Thymus (tissue), 11 donors: ENCODE data around the gene SOX10. TPM values are rescaled to one million over a fixed set of nuclear protein-coding genes. Genes with fewer than 3 reads are reported as not detected.

Experiments used
- DNase-seq, 9 donors: peaks; one replicate each; pipeline ENCODE4 v3.0.0-alpha.2; 2013; ENCODE audit warnings: low spot score in 9 of 9, low read depth in 6 of 9, missing footprints in 1 of 9
- H3K27ac ChIP-seq, 2 donors: one replicate each; pipeline ENCODE4 v1.5.1; 2013; ENCODE audit warnings: control low read depth in 1 of 2, low read depth in 1 of 2, low read length in 1 of 2, mild to moderate bottlenecking in 1 of 2, moderate library complexity in 1 of 2
- H3K27me3 ChIP-seq, 2 donors: one replicate each; pipeline ENCODE4 v1.5.1; 2013; ENCODE audit warnings: low read length in 1 of 2; ENCODE audit not compliant: control insufficient read depth in 2 of 2, insufficient read depth in 1 of 2
- H3K36me3 ChIP-seq, 2 donors: one replicate each; pipeline ENCODE4 v1.5.1; 2013; ENCODE audit warnings: low read length in 1 of 2, mild to moderate bottlenecking in 1 of 2, moderate library complexity in 1 of 2; ENCODE audit not compliant: control insufficient read depth in 2 of 2, insufficient read depth in 2 of 2
- H3K4me1 ChIP-seq, 2 donors: one replicate each; pipeline ENCODE4 v1.5.1; 2013; ENCODE audit warnings: low read length in 2 of 2; ENCODE audit not compliant: control insufficient read depth in 2 of 2, insufficient read depth in 2 of 2
- H3K4me3 ChIP-seq, 2 donors: one replicate each; pipeline ENCODE4 v1.5.1; 2013; ENCODE audit warnings: low read length in 2 of 2, control low read depth in 1 of 2, mild to moderate bottlenecking in 1 of 2
- H3K9me3 ChIP-seq, 2 donors: one replicate each; pipeline ENCODE4 v1.5.1; 2013; ENCODE audit warnings: low read length in 1 of 2, mild to moderate bottlenecking in 1 of 2; ENCODE audit not compliant: control insufficient read depth in 2 of 2, insufficient read depth in 1 of 2
- WGBS: extraction: QIAGEN DNeasy Blood & Tissue Kit; methylation state at CpG from one replicate; pipeline ENCODE4 v1.1.7; 2013; 5-methylcytosine and 5-hydroxymethylcytosine counted together
- polyA plus RNA-seq: library from polyadenylated mRNA; stranded (reverse); fragments of 200-250 nt; gene quantifications from one replicate; pipeline ENCODE4 v1.2.3, GENCODE V29; 2013
- total RNA-seq: library from RNA; stranded (reverse); fragments of 120-200 nt; gene quantifications from one replicate; pipeline ENCODE4 v1.2.4, GENCODE V29; 2013
- donor health status: healthy.

Gene SOX10
- total and polyA plus RNA-seq, 2 donors = under 0.01 to 0.43 TPM

DNA sequence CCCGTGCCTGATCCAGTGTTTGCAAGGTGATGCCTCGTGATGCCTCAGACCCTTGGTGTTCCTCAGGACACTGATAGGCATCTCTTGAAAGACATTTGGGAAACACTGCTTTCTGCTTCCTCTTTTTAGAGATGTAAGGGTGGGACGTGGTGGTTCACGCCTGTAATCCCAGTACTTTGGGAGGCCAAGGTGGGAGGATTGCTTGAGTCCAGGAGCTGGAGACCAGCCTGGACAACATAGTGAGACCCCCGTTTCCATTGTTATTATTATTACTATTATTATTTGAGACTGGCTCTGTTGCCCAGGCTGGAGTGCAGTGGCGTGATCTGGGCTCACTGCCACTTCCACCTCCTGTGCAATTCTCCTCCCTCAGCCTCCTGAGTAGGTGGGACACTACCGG, 6.5 kb upstream of the SOX10 start:
- H3K27ac ChIP-seq = no peak overlapping the region
- H3K9me3 ChIP-seq = no peaks in the 10 kb centered on the region
- no peaks in the 10 kb centered on the region for H3K27me3 ChIP-seq
- H3K36me3 ChIP-seq = peaks cover 0 to 4% of the 10 kb centered on the region in 2 donors
- no peak overlapping the region for H3K4me3 ChIP-seq
- 96% methylated on average over 7 of the region's 7 CpGs for WGBS
- H3K4me1 ChIP-seq = peaks cover 0 to 9% of the 10 kb centered on the region in 2 donors
- no peak for DNase-seq

DNA sequence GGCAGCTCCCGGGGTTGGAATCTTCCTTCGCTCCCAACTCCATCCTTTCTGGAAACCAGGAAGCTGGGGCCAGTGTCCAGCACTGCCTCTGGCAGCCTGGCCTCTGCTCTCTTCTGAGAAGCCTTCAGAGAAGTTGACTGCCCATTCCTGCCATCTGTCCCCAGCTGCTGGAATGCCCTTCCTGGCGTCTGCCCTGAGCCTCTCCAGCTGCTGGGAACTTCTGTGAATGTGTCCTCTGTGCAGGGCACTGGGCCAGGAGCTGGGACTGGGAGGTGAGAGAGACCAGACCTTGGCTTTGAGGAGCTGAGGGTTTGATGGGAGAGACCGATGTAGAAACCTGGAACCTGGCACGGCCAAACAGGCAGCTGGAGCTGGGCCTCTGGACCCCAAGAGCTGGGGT, 5.9 kb upstream of the SOX10 start:
- H3K9me3 ChIP-seq = no peaks in the 10 kb centered on the region
- peaks cover 0 to 4% of the 10 kb centered on the region in 2 donors for H3K36me3 ChIP-seq
- DNase-seq = no peak
- no peak overlapping the region for H3K4me3 ChIP-seq
- no peaks in the 10 kb centered on the region for H3K27me3 ChIP-seq
- 95% methylated on average over 5 of the region's 5 CpGs for WGBS
- peaks cover 0 to 9% of the 10 kb centered on the region in 2 donors for H3K4me1 ChIP-seq
- H3K27ac ChIP-seq = no peak overlapping the region

DNA sequence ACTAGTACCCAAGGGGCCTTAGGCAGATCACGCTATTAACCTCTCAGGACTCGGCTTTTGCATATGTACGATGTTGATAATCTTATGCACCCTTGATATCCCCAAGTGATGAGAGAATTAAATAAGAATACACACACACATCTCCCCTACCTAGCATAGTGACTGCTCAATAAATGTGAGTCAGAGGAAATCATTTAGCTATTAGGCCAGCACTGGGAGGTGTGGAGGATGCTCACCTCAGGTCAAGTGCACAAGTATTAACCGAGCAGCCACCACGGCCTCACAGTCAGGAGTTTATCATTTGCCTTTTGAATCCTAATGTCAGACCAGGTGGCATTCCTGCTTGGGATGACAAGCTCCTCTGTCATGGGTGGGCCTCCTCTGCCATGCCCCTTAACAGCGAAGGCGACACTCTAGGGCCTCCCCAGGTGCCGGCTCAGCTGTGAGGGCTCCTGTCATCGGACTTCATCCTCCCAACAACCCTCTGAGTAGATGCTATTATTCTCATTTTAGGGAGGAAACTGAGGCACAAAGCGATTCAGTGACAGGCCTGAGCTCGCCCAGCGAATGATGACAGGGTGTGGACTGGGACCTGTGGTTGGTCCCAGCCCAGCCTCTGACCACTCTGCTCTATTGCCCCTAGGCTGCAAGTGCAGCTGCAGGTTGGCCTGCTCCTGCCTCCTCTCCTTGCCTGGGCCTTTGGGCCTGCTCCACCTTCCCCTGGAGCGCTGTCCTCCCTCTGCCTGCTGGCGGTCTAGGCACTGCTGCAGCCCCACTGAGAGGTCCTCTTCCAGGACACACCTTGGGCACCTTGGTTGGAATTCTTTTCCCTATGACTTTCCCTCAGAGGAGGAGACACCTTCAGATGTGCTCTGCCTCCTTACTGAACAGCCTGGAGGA, 5.0 kb upstream of the SOX10 start:
- peaks cover 0 to 2% of the 10 kb centered on the region in 2 donors for H3K27me3 ChIP-seq
- 92% methylated on average over 14 of the region's 14 CpGs for WGBS
- H3K4me3 ChIP-seq = no peak overlapping the region
- H3K9me3 ChIP-seq = no peaks in the 10 kb centered on the region
- peaks cover 0 to 6% of the 10 kb centered on the region in 2 donors for H3K4me1 ChIP-seq
- H3K27ac ChIP-seq = no peak overlapping the region
- DNase-seq = no peak
- peaks cover 0 to 4% of the 10 kb centered on the region in 2 donors for H3K36me3 ChIP-seq

DNA sequence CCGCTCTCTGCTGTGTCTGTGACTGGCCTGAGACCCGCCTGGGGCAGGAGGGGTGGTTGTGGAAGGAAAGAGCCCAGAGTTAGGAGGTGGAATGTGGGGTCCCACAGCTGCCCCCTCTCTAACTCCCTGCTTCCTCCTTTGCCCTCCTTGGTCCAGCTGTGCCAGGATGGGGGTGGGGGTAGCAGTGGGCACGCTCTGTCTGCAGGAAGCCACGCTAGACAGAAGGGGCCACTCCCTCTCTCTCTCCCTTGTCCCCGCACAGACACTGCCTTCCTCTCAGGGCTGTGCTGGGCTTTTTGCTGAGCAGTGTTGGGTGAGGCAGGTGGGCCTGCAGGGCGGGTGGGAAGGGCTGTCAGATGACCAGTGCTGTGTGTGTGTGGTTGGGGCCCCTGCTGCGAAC, 2.0 kb upstream of the SOX10 start:
- Histone ChIP-seq H3K9me3 (peaks cover 0 to 5% of the 10 kb centered on the region in 2 donors), H3K27ac (no peak overlapping the region), H3K36me3 (peaks cover 0 to 4% of the 10 kb centered on the region in 2 donors), H3K4me3 (no peak overlapping the region), H3K4me1 (peaks cover 0 to 4% of the 10 kb centered on the region in 2 donors), H3K27me3 (peaks cover 0 to 25% of the 10 kb centered on the region in 2 donors)
- 73% methylated on average over 7 of the region's 7 CpGs for WGBS
- no peak for DNase-seq

DNA sequence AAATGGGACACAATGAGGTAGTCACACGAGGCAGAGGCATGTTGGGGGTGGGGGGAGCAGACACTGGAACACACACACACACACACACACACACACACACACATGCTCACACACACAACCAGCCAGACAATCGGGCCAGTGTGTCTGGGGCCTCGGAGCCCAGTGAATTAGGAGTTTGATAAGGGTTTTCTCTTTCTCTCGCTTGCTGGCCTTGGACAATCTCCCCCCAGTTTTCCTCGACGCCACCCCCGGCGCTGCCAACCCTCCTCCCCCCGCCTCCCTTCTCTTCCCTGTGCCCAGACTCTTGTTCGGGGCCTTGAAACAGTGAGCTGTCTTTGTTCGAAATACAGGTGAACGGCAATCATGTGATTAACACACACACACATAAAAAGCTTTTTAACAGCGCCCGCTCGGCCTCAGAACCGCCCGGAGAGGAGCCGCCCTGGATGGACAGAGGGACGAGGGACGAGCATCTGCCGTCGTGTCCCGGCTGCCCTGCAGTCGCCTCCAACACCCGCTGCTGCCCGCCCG, 1.5 kb upstream of the SOX10 start:
- peaks cover 0 to 4% of the 10 kb centered on the region in 2 donors for H3K4me1 ChIP-seq
- peaks cover 0 to 4% of the 10 kb centered on the region in 2 donors for H3K36me3 ChIP-seq
- H3K27ac ChIP-seq = no peak overlapping the region
- no peak overlapping the region for H3K4me3 ChIP-seq
- peaks cover 0 to 25% of the 10 kb centered on the region in 2 donors for H3K27me3 ChIP-seq
- peaks cover 0 to 5% of the 10 kb centered on the region in 2 donors for H3K9me3 ChIP-seq
- WGBS = 96% methylated on average over 27 of the region's 27 CpGs
- no peak for DNase-seq

DNA sequence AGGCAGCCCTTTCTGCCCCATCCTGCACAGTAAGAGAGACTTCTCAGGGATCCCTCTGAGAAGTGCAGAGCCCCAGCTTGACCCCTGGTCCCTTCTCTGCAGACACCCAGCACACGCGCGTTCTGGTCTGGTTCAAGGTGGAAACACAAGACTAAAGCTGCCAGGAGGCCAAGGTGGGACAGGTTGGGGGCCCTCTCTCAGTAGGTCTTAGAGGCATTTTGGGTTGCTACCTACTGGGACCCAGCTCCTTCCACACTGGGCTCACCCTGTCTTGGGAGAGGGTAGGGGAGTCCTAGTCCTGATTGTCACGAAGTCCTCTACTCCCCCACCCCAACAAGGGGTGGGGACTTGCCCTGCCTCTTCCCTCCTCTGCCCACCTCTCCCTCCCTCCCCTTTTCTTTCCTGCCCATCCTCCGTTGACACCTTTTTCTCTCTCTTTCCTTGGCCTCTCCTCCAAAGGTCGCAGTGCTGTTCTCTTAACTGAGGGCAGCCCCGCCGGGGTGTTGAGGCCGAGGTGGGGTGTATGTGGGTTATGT, 763 bp upstream of the SOX10 start:
- Histone ChIP-seq H3K27ac (no peak overlapping the region), H3K27me3 (peaks cover 0 to 25% of the 10 kb centered on the region in 2 donors), H3K9me3 (peaks cover 0 to 5% of the 10 kb centered on the region in 2 donors), H3K4me1 (peaks cover 0 to 4% of the 10 kb centered on the region in 2 donors), H3K36me3 (peaks cover 0 to 4% of the 10 kb centered on the region in 2 donors), H3K4me3 (no peak overlapping the region)
- WGBS = 97% methylated on average over 9 of the region's 9 CpGs
- DNase-seq = no peak

DNA sequence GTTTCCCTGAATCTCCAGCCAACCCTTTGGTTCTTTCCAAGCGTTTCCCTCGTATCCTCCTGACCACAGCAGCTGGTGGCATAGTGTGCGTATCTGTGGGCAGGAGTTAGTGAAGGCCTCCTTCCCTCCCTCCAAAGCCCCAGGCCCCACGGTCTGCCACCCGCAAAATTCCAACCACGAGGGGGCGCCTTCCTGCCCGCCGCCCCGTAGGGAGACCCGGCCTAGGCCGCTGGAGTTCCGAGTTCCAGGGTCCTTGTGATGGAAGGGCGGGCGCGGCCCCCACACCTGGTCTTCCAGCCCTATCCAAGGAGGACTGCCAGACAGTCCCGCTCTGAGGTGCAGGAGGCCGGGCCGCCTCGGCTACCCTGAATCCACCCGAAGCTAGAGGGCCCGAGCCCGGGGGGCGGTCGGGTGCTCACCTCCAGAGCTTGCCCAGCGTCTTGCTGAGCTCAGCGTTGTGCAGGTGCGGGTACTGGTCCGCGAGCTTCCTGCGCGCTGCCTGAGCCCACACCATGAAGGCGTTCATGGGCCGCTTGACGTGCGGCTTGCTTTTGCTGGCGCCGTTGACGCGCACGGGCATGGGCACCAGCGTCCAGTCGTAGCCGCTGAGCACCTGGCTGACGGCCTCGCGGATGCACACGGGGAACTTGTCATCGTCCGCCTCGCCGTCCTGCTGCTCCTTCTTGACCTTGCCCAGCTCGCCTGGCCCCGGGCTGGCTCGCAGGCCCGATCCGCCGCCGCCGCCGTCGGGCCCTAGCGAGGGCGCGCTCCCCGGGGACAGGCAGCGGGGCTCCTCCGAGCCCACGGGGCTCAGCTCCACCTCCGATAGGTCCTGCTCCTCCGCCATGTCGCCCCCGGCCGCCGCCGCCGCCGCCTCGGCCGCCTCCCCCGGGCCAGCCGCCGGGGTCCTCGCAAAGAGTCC, 1.2 kb downstream of the SOX10 start:
- H3K27me3 ChIP-seq = peaks cover 0 to 25% of the 10 kb centered on the region in 2 donors
- no peak for DNase-seq
- peaks cover 0 to 5% of the 10 kb centered on the region in 2 donors for H3K9me3 ChIP-seq
- 90% methylated on average over 84 of the region's 84 CpGs for WGBS
- no peak overlapping the region for H3K4me3 ChIP-seq
- peaks cover 0 to 4% of the 10 kb centered on the region in 2 donors for H3K4me1 ChIP-seq
- H3K27ac ChIP-seq = no peak overlapping the region
- peaks cover 0 to 4% of the 10 kb centered on the region in 2 donors for H3K36me3 ChIP-seq

DNA sequence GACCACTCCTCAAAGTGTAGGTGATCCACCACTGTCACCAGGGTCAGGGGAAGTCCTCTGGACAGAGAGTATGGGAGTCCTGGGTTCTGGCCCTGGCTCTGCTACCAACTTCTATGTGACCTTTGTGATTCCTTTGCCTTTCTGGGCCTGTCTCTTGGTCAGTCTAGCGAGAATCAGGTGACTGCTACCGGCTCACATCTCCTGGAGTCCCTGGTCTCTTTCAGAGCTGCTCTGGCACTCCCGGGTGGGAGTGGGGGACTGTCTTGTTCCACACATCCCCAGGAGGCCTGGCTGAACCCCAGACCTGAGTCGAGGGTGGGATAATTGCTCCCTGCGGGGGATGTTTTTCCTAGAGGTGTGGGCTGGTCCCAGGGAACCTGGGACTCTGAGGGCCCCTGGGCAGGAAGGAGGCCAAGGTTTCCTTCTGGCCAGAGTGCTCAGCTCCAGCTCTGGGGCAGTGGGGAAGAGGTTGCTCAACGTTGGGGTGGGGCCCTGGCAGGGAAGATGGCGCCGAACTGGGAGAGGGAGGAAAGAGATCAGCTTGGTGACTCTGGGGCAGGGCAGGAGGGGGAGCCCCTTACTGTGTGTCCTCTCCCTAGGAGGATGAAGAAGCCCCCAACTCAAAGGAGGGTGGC, 2.1 kb downstream of the SOX10 start:
- Histone ChIP-seq H3K9me3 (peaks cover 0 to 5% of the 10 kb centered on the region in 2 donors), H3K4me3 (no peak overlapping the region), H3K27ac (no peak overlapping the region), H3K36me3 (peaks cover 0 to 4% of the 10 kb centered on the region in 2 donors), H3K4me1 (peaks cover 0 to 4% of the 10 kb centered on the region in 2 donors), H3K27me3 (peaks cover 0 to 25% of the 10 kb centered on the region in 2 donors)
- no peak for DNase-seq
- 93% methylated on average over 8 of the region's 8 CpGs for WGBS
